ENCODE measurements around the gene NGEF.

Gene NGEF

DNA sequence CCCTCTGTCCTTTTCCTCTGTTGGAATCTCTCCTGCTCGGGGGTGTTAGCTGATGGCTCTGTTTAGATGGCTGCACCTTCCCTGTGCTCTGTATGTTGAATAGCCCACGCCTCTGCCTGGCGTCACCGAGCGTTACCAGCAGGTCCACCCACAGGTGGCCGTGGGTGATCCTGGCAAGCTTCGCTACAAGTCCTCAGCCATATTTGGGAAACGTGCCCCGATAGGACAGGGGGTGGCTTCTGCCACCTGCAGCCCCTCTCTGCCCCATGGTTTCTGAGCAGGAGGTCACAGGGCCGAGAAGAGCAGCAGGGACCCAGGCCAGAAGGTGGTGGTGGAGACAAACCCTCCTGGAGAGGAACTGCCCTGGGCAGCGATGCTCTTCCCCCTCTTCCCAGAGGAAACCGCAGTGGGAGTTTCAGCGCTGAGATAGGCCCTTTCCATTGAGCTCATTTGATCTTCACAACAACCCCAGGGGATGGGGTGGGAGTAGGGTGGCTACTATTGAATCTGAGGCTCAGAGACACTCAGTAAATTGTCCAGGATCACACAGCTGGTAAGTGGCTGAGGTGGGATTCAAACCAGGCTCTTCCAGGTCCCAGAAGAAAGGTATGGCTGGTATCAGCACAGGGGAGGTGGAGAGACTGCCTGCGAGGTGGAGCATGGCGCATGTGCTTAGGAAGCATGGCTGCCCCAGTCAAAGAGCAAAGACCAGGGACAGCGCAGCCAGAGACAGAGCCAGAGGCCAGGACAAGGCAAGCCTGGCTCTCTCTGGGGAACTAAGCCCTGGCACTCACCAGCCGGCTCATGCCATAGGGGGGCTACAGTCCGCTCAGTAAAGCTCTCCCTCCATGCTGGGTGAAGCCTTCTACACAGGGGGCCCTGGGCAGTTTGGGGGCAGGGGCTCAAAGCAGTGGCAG lies 15.0 kb downstream of the NGEF start:
- DNase-seq = no peak

DNA sequence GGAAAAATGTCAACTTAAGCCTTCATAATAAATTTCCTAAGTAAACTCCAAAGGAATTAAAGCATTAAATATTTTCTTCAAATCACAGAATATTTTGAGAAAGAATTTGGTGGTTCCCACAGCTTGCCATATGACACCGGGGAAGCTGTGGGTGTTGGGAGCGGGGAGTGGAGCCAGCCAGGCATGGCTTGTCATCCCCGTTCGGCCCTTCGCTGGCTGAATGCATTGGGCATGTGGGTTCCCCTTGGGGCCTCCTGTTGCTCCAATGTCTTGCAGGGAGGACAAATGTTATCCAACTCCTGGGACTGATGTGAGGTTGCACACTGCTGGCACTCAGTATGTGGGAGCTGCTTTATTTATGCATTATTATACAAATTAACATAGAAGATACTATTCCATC lies 18.6 kb downstream of the NGEF start:
- DNase-seq = no peak

DNA sequence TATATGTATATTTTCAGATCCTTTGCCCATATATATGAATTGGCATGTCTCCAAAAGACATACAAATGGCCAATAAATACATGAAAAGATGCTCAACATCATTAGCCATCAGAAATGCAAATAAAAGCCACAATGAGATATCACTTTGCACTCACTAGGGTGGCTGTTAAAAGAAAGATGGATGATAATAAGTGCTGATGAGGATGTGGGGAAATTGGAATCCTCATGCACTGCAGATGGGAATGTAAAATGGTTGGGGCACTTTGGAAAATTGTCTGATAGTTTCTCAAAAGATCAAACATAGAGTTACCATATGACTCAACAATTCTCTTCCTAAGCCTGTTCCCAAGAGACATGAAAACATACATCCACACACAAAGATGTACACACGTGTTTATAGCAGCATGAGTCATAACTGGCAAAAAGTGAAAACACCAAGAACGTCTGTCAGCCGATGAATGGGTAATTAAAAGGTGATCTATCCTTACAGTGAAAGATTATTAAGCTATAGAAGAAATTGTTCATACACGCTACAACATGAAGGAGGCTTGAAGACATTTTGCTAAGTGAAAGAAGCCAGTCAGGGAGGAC lies 19.7 kb downstream of the NGEF start:
- DNase-seq = no peak

DNA sequence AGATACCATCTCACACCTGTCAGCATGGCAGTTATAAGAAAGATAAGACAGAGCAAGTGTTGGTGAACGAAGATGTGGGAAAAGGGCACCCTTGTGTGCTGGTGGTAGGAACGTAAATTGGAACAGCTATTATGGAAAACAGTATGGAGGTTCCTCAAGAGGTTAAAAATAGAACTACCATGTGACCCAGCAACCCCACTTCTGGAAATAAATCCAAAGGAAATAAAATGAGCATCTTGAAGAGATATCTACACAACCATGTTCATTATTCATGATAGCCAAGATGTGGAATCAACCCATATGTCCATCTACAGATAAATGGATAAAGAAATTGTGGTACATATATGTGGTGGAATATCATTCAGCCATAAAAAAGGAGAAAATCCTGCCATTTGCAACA lies 26.9 kb downstream of the NGEF start:
- no peak for DNase-seq

DNA sequence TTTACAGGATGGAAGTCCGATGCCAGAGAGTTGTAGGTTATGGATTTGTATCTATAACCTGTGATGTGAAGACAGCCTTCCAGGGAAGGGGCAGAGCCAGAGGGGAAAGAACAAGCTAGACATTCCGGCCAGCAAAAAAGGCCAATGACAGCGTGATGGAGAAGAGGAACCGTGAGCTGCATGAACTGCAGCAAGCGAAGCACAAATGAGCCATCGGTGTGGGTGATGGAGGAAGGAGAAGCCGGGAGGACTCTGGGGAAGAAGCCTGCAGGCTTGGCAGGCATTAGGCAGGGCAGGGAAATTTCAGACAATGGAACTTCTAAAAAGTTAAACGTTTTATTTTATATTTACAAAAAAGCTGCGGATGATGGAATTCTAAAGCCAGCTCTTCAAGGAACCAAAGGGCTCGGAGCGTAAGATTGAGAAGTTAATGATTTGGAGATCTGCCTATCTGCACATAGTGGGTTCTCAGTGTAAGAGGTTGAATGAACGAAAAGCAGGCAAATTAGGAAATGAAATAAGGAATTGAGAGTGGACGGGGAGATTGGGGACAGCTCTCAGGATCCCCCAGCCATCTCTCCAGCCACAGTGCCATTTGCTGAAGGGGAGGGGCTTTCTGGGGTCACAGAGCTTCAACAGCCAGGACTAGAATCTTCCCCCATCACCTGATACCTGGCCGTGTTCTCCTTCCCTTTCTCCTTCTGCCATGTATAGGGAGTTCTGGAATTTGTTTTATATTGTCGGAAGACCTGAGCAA lies 28.4 kb downstream of the NGEF start:
- no peak for DNase-seq

DNA sequence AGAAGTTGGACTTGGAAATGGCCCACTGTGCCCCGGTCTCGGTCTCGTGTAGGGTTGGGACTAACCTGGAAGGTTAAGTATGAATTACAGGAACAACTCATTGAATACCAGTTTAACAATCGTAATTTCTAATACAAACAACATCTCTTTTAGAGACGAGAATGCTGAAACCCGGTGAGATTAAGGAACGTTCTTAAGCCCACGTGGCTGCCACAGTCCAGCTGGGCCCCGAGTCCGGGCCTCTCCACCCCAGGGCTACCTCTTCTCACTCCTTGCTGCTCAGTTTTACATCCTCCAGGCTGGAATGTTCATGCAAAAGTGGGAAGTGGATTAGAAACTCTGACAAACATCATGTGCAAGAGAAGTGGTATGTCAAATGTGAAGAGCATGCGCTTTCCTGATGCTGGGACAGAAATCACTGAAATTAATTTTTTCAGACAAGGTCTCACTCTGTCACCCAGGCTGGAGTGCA lies 29.4 kb downstream of the NGEF start:
- DNase-seq = no peak

DNA sequence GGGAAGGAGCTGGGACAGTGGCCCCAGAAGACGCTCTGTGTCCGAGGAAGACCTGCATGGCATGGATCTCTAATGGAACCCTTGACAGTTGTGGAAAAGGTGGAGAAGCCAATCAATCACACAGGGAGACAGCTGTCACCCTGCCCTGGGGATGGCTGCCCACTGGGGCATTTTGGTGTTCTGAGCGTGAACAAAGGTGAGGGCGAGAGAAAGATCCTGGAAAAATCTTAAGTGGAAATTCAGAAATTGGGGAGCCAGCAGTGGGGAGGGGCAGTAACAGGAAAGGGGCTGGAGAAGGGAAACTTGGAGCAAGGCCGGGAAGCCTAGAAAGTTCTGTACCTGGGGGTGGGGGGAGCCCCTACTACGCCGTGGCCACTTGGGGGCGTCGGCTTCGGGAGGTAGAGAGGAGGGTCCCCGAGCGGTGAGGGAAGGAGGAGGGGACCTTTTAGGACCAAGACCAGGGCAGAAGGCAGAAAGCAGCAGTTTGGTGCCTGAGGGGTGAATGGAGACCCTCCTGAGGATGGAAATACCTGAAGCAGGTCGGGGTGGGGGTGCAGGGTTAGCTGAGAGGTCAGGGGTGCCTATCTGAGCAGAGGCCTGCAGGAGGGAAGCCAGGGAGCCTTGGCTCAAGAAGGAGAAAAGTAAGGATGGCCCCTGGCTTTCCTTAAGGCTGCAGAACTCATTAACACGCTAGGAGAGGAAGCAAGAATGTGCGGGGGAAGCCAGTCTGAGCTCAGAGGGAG lies 30.0 kb downstream of the NGEF start:
- no peak for DNase-seq

DNA sequence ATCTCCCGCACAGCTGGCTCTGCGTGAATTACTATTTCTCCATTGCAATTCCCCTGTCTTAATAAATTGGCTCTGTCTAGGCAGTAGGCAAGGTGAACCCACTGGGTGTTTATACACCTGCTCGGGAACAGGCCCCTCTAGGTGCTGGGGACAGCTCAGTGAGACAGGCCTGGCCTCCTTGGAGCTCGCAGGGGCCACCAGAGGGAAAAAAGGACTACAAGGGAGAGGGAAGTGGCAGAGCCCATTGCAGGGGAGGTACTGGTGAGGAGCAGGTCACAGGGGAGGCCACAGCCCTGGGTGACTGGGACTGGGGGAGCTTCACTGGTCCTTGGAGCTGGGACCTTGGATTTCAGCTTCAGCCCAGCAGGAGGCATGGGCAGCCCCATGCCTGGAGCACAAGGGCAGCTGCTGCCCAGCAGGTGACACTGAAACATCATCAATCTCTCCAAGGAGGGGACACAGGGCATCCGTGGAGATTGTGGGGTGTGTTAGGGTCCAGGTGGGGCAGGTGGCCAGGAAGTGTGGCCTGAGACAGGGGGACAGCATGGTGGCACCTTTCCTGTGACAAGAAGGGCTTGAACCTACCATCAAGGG lies 31.2 kb downstream of the NGEF start:
- no peak for DNase-seq

DNA sequence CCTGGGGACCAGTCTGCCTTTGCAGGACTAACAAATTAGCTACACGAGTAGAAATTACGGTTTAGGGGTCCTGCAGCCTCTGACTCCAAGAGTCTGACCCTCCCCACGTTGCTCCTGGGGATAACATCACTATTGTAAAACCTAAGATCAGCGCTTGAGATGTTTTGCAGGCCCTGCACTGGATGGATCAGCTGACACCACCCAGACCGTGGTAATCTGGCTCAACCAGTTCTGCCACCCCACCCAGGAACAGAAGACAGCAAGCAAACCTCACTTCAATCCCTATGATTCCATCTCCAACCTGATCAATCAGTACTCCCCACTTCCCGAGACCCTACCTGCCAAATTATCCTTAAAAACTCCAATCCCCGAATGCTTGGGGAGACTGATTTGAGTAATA lies 31.7 kb downstream of the NGEF start:
- no peak for DNase-seq

DNA sequence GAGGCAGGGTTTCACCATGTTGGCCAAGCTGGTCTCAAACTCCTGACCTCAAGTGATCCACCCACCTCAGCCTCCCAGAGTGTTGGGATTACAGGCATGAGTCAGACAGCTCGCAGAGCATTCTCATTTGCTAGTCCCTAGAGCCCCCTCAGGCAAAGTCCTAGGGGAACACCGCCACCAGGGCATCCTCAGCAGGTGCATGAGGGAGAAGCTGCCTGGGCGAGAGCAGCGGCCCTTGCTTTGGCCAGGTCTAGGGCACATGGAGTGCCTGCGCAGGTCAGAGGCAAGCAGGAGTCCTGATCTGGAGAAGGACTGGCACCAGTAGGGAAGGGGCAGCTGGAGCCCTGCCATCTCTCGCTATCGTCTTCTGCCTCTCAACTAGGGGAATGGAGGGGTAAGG lies 32.4 kb downstream of the NGEF start:
- DNase-seq = no peak

DNA sequence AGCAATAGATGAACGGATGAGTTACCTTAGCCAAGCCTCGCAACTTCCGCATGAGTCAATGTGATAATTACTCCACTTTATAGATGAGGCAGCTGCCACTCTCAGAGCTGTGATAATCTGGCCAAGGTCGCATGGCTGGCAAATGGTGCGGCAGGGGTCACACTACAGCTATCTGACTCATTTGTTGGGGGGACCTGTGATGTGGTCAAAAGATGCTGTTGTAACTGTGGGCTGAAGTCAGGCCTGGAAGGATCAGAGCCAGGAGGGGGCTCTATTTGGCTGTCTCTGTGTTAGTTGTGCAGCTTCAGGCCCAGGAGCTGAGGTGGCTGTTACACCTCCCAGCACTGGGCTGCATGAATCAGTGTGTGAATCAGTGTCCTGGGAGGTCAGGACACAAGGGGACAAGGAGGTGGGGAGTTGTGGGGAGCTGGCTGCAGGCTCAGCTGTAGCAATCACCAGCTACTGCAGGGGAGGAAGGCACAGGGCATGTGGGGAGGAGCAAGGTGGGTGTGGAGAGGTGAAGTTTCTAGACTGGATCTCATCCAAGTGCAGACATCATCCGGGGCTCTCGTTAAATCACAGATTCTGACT lies 33.1 kb downstream of the NGEF start:
- DNase-seq = no peak

DNA sequence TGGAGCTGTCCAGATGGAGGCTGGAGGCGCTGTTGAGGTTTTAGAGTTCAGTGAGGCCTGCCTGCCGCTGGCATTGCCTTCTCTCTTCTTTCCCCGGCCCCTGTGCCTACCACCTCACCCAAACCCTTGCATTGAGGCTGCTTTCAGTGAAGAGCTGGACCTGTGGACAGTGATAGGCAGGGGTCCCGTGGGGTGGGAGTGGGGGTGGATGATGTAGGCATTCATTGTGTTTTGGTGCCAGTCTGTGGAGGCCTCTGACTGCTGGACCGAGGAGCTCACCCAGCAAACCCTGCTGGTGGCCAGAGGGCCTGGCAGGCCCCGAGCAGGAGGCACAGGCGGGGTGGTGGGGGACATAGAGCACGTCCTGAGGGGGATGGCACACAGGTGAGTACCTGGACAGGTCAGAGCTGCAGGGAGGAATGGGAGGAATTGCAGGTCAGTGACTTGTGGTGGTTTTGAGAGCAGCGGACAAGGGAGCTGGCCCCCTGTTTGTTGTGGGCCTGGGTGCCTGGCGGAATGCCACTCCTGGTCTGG lies 35.6 kb downstream of the NGEF start:
- DNase-seq = no peak

DNA sequence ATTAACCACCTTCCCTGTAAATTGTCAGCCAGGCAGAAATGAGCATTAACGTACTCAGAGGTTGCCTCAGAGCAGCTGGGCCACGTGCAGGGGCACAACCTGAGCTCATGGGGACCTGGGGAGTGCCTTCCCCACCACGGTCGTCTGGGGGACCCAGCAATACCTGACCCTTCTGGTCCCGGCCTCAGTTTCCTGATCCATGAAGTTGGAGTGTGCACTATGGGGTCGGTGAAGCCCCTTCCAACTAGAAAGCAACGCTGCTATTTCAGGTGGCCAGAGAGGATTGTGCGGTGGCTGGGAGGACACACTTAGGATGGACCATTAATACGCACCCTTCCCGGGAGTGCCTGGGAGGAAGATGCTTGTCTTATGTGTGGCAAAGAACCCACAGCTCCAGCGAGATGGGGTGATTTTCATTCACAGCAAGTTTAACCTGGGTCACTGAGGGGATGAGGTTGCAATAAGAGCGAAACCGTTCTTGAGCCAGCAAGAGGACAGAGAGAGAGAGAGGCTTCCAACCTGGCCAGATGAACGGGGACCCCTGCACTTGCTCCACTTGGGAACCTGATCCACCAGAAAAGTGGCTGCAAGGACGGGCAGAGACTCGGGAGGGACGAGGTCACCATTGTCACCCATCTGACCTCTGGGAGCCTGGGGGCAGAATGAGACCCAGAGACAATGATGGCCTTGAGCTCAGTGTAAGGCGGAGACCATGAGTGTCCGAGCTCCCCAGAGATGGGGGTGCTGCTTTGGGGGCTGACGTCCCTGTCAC lies 36.2 kb downstream of the NGEF start:
- no peak for DNase-seq

DNA sequence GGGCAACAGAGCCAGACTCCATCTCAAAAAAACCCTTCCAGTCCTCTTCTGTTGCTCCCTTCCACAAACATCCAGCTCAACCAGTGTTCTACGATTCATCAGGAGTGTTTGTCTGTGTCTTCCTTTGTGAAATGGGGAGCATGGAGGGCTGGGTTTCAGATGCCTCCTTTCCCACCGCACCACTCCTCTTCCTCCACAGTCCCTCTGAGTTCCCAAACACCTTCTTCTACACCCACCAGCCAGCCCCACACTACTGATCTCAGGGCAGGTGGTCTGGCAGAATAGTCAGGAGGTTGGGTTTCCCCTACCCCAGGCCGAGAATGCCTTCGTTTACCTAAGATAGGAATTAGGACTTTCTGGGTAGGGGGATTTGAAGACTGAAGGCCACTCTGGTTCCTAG lies 36.9 kb downstream of the NGEF start:
- DNase-seq = no peak

DNA sequence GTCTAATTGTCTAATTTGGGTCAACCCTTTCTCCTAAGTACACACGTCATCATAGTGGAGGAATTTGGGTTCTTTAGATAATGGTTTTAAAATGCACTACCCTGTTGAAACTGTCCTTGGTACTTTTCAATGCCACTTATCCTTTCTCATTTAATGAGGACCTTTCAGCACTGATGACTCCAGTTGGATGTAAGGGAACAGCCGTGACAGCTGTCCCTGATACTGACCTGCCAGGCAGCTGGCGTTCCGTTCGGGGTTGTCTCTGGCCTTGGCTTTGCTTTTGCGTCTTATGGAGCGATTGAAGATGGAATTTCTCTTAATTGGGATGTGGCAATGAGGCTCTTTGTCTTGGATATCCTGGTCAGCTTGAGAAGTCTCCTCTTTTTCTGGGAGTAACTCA lies 38.7 kb downstream of the NGEF start:
- no peak for DNase-seq

DNA sequence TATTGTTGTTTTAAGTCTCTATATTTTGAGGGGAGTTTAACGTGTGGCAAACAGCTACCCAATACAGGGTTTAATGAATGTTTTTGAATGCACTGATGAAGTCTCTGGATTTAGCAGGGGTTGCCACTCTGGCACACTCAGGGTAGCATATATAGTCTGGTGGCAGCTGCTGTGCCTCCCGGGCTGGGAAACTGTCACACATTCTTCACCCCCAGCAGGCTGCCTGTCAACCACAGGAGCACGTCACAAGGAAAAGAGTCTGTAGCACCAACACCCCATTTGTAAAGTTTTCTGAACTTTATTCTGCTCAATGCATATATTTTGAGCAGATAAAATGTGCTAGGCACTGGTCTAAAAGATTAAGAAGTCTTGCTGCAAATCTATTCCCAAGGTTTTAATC lies 39.3 kb downstream of the NGEF start:
- no peak for DNase-seq

DNA sequence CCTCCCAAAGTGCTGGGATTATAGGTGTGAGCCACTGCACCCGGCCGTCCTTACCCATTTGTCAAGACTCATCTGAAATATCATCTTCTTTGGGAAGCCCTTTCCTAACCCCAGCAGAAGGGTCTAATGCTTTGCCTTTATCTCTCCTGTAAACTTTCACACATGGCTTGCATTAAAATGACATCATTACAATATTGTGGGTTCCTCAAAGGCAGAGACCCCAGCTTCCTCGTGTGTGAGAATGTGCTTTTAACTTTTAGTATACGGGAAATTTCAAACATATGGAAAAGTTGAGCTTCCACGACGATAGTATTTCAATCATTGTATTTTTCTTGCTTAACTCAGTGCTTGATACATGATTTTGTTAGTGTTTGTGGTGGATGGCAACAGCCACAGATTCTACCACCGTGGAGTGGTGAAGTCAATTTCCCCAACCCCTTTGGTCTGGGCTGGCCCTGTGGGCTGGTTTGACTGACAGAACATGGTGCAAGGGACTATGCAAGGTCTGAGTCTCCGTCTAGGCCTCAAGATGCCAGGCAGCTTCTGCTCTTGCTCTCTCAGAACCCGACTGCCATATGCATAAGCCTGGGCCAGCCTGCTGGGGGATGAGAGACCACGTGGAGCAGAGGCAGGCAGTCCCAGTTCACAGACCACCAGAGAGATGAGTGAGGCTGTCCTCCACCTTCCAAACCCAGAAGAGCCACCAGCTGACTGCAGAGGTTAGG lies 39.9 kb downstream of the NGEF start:
- no peak for DNase-seq

DNA sequence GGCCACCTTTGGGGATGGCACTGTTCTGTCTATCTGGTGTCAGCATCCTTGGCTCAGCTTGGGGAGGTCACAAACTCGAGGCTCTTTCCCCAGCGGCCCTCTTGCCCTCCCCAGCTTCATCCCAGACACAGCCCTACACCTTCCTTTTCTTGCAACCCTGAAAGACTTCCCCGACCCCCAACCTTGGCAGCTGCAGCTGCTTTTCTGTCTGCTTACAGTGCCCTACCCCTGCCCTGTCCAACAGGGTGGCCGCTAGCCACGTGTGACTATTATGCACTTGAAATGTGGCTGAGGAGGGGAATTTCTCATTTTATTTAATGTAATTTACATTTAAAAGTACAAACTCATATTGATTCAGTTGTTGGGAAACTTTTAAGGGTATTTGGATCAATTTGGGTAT lies 41.3 kb downstream of the NGEF start:
- DNase-seq = no peak

DNA sequence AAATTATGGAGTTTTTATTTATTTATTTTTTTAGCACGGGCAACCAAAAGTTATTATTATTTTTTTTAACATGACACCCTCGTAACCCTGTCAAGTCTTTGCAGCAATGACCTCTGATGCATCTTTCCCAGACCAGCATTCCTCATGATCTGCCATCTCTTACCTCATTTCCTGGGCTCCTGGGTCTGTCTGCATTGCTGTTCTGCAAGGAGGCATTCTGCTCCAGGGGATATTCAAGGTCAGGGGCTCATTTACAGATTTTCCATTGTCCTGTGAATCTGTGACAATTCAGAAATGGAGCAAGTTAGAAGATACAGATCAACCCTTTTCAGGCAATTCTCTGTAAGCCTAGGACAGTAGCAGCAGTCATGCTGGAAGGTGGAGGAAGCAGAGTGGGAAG lies 43.0 kb downstream of the NGEF start:
- DNase-seq = no peak

DNA sequence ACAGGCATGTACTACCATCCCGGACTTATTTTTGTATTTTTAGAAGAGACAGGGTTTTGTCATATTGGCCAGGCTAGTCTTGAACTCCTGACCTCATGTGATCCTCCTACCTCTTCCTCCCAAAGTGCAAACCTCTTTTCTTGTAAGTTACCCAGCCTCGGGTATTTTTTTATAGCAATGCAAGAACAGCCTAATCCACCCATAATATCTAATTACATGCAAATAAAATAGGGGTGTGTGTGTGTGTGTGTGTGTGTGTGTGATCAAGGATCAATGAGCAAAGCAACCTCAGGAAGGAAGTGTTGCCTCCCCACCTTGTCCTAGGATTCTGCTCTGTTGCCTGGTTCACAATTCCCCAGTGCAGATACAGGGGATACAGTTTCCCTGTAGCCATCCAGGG lies 45.6 kb downstream of the NGEF start:
- no peak for DNase-seq

DNA sequence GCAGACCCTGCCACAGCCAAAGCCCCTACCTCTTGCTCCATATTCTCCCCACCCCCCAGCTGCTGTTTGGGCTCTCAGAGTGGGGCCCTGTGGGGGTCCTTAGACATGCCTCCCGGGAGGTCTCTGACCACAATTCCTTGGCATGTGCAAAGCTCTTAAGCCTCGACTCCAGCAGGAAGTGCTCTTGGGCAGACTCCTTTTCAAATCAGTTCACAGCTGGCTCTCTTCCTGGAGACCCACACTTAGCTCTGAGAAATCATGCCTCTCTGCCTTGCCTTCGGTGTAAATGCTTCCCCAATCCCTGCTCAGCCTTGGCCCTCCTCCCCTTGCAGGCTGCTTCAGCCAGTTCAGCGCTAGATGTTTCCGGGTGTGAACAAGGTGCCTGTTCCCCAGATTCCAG lies 46.9 kb downstream of the NGEF start:
- DNase-seq = no peak
